SKM-1 (cell line): ENCODE measurements around the gene ALDH18A1.

Experiments used
- DNase-seq: peaks from one replicate; lab custom pipeline; 2025; ENCODE audit not compliant: unreplicated experiment; lab: John Stamatoyannopoulos, UW

ALDH18A1 gene

DNA sequence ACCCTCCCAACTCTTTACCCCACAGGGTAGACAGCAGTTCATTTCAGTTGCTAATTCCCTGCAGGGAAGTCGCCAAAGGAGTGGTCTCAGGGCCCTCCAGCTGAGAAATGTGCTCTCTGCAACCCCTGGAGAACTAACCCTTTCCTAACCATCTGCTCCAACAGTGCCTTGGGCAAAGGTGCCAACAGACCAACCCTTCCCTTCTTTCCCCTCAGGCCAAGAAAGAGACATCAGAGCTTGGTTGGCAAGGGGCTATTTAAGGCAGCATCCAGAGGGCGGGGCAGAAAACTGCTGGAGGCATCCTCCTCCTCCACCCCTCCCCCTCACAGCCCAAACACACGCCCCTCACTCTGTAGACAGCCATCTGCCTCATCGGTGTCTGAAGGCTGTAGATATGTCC, 97.0 kb downstream of the ALDH18A1 start:
- DNase-seq: no peak

DNA sequence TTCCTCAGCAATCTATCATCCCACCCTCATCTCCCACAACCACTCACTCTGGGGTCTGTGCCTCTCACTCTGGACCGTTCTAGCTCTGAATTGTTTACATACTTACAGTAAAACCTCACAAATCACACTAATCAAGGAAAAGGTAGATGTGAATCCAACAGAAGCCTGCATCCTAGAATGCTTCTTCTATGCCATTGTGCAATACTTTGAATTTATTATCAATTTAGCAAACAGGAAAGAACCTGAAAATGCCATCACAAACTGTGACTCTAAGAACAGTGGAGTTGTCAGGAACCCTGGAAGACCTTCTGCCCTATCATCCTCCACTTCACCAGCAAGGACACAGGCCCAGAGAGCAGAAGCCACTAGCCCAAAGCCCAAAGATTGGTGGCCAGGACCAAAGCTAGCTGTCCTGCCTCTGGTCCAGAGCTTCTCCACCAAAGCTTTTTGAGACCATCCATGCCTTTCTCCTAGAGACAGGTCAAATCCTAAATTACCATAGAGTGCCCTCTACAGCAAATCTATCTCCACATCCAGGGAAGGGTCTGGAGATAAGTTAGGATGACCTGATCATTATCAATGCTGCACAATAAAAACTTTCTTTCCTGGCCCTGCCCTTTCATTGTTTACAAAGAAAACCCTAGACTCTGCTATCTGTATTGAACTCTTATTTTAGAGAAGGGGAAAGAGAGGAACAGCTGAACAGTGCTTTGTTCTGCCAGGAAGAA, 97.8 kb downstream of the ALDH18A1 start:
- DNase-seq: no peak

DNA sequence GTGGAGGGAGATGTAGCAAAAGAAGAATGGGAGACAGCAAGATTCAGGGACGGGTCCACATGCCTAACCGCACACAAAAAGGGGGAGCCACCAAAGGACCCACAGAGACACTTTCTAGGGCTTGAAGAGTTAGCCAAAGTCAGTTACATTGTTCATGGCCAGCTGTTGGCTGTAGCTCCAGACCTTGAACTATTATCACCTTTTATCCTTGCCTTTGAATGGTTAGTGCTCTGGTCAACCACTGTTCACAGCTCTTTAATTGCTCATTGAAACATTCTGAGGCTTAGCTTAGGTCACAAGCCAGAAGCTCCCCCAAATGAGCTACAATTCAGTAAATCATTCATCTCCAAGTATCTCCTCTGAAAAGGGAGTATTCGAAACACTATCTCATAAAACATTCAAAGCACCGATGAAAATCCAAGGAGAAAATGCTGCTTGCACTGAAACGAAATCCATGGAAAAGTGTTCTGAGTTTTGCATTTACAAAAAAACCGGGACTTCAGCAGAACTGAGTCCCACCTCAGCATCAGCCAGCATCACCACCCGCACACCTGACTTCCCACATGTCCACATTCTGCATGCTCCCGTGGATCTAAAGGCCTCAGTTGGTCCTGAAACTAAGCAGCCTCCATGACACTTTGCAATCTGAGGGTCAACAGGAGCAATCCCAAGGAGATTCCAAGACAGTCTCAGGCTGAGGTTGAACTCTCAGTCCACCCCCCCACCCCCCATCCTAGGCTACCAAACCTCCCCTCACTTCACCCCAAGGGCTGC, 99.3 kb downstream of the ALDH18A1 start:
- DNase-seq: no peak
